ENCODE measurements around the gene CHMP4A.

- TF ChIP-seq CTCF (IDR thresholded peaks at IDR 0.05) (no peak), POLR2A (IDR thresholded peaks at IDR 0.05) (no peak)
These were observed 6.8 kb downstream of the CHMP4A start for GRCh38 chr14:24206260-24207103.

All from prostate gland (tissue), 2 donors.